ENCODE results near the gene CHCHD3.

DNA sequence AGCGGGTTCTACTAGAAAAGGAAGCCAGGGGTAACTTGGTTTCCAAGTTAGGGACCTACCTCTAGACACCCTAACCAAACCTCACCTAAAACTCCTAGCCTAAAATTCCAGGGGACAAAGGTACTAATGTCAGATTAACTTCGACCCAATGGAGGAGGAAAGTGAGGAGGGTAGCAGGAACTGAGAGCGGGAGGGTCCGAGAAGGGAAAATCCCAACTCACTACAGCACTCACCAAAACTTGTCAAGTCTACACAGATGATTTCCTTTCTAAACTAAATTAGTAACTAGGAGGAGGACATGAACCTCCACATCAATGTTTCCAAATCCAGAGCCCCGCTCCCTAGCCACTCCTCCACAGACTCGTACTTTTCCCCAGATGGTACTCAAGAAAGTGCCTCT is 22.6 kb downstream of the CHCHD3 start:
- TF ChIP-seq POLR2A (IDR thresholded peaks at IDR 0.05) (no peak), CTCF (IDR thresholded peaks at IDR 0.05) (no peak), POLR2AphosphoS5 (IDR thresholded peaks at IDR 0.05) (no peak), EP300 (IDR thresholded peaks at IDR 0.05) (no peak)
